Right atrium auricular region (tissue), 2 donors: ENCODE data around the gene TLCD3B. TPM values are rescaled to one million over a fixed set of nuclear protein-coding genes. Genes with fewer than 3 reads are reported as not detected.
A peak's percentile ranks its signal among the peaks of the same experiment; 100 is the strongest.

Source experiments
- DNase-seq: peaks from one replicate; pipeline ENCODE4 v3.0.0-alpha.2; 2019; ENCODE audit warnings: low spot score
- H3K27ac ChIP-seq, 2 donors: fragments of 200-600 bp; sonication (generic); 1 replicate in 1 of 2; 2 replicates in 1 of 2; pipeline ENCODE4 v1.5.1; 2016 to 2019
- H3K27me3 ChIP-seq, 2 donors: fragments of 200-600 bp; sonication (generic); one replicate each; pipeline versions ENCODE4 v1.5.1 to v1.6.0; 2017 to 2019
- H3K36me3 ChIP-seq: fragments of 200-600 bp; sonication (generic); one replicate; pipeline ENCODE4 v1.5.1; 2016
- H3K4me1 ChIP-seq, 2 donors: fragments of 200-600 bp; sonication (generic); one replicate each; pipeline versions ENCODE4 v1.5.1 to v1.6.0; 2017 to 2019
- H3K4me3 ChIP-seq, 2 donors: fragments of 200-600 bp; sonication (generic); 1 replicate in 1 of 2; 2 replicates in 1 of 2; pipeline ENCODE4 v1.5.1; 2017 to 2019; ENCODE audit warnings: mild to moderate bottlenecking in 1 of 2, moderate library complexity in 1 of 2
- H3K9me3 ChIP-seq, 2 donors: fragments of 200-600 bp; sonication (generic); one replicate each; pipeline ENCODE4 v1.5.1; 2019
- CTCF ChIP-seq, 2 donors: fragments of 200-600 bp; sonication (generic); IDR thresholded peaks; one replicate each; pipeline ENCODE4 v1.5.1; 2019; ENCODE audit warnings: antibody characterized with exemption in 2 of 2
- total RNA-seq, 2 donors: library from RNA; depleted of rRNA; stranded (reverse); fragments of >200 nt; gene quantifications; one replicate each; pipeline ENCODE4 v1.1.0, GENCODE V29; 2016

Gene TLCD3B
- total RNA-seq, result not detected

GRCh38 chr16:30030841-30031413 lies at the start of gene TLCD3B:
Gene TLCD3B (minus strand): TSS chr16:30031271. CDS start chr16:30030527, 744 bp downstream.
- peak within 1 kb of the TSS in 1 of 2 donors; percentile 29 for H3K4me3 ChIP-seq
- H3K27ac ChIP-seq, result no peak within 1 kb of the TSS
- H3K27me3 ChIP-seq, result peaks cover 15 to 23% of the 10 kb centered on the region in 2 donors
- H3K36me3 ChIP-seq, result no peaks in the 10 kb centered on the region
- no peak for TF ChIP-seq CTCF (IDR thresholded peaks at IDR 0.05)
- DNase-seq, result no peak
- H3K9me3 ChIP-seq, result no peaks in the 10 kb centered on the region
- H3K4me1 ChIP-seq, result peaks cover 0 to 13% of the 10 kb centered on the region in 2 donors

- TF ChIP-seq CTCF (IDR thresholded peaks at IDR 0.05), result no peak
- no peak overlapping the region for H3K4me3 ChIP-seq
- H3K9me3 ChIP-seq, result no peaks in the 10 kb centered on the region
- H3K27me3 ChIP-seq, result no peaks in the 10 kb centered on the region
- no peak for DNase-seq
- peaks cover 0 to 36% of the 10 kb centered on the region in 2 donors for H3K4me1 ChIP-seq
- no peak overlapping the region for H3K27ac ChIP-seq
- H3K36me3 ChIP-seq, result peaks cover 52% of the 10 kb centered on the region
Measured at GRCh38 chr16:30079480-30079879, 48.4 kb upstream of the TLCD3B start.

- Histone ChIP-seq H3K4me1 (peaks cover 0 to 36% of the 10 kb centered on the region in 2 donors), H3K4me3 (no peak overlapping the region), H3K27me3 (no peaks in the 10 kb centered on the region), H3K36me3 (peaks cover 44% of the 10 kb centered on the region), H3K9me3 (no peaks in the 10 kb centered on the region), H3K27ac (no peak overlapping the region)
- no peak for TF ChIP-seq CTCF (IDR thresholded peaks at IDR 0.05)
- DNase-seq, result no peak
Measured at GRCh38 chr16:30078744-30079143, 47.7 kb upstream of the TLCD3B start.

- Histone ChIP-seq H3K4me3 (no peak overlapping the region), H3K9me3 (no peaks in the 10 kb centered on the region), H3K4me1 (peaks cover 0 to 36% of the 10 kb centered on the region in 2 donors), H3K27ac (no peak overlapping the region), H3K36me3 (peaks cover 39% of the 10 kb centered on the region), H3K27me3 (no peaks in the 10 kb centered on the region)
- TF ChIP-seq CTCF (IDR thresholded peaks at IDR 0.05), result no peak
- no peak for DNase-seq
Measured at GRCh38 chr16:30077656-30078055, 46.6 kb upstream of the TLCD3B start.

- Histone ChIP-seq H3K27ac (peak overlapping the region; percentile 92 to 93), H3K4me1 (peaks cover 0 to 36% of the 10 kb centered on the region in 2 donors), H3K36me3 (peaks cover 40% of the 10 kb centered on the region), H3K9me3 (no peaks in the 10 kb centered on the region), H3K4me3 (peak overlapping the region; percentile 96 to 97), H3K27me3 (no peaks in the 10 kb centered on the region)
- TF ChIP-seq CTCF (IDR thresholded peaks at IDR 0.05), result no peak
- DNase-seq, result no peak
Measured at GRCh38 chr16:30076276-30076791, 45.3 kb upstream of the TLCD3B start.
